ENCODE data around the gene WDR45. TPM values are rescaled to one million over a fixed set of nuclear protein-coding genes. Genes with fewer than 3 reads are reported as not detected.

Gene WDR45
- total RNA-seq, 1 donor from 2014 or later = 63.2 TPM

GRCh38 chrX:49106930-49107329, 27.2 kb upstream of the WDR45 start:
- DNase-seq = no peak
- Histone ChIP-seq H3K27me3 (no peaks in the 10 kb centered on the region), H3K9me3 (no peaks in the 10 kb centered on the region), H3K36me3 (no peaks in the 10 kb centered on the region), H3K4me1 (no peaks in the 10 kb centered on the region), H3K27ac (no peak overlapping the region), H3K4me3 (no peak overlapping the region)
- intact Hi-C loops (cut with DNase I) = no loop called here
- TF ChIP-seq, protein P1, sequence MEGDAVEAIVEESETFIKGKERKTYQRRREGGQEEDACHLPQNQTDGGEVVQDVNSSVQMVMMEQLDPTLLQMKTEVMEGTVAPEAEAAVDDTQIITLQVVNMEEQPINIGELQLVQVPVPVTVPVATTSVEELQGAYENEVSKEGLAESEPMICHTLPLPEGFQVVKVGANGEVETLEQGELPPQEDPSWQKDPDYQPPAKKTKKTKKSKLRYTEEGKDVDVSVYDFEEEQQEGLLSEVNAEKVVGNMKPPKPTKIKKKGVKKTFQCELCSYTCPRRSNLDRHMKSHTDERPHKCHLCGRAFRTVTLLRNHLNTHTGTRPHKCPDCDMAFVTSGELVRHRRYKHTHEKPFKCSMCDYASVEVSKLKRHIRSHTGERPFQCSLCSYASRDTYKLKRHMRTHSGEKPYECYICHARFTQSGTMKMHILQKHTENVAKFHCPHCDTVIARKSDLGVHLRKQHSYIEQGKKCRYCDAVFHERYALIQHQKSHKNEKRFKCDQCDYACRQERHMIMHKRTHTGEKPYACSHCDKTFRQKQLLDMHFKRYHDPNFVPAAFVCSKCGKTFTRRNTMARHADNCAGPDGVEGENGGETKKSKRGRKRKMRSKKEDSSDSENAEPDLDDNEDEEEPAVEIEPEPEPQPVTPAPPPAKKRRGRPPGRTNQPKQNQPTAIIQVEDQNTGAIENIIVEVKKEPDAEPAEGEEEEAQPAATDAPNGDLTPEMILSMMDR (IDR thresholded peaks at IDR 0.05) = peak; percentile 40
- peak; percentile 88 for ATAC-seq

DNA sequence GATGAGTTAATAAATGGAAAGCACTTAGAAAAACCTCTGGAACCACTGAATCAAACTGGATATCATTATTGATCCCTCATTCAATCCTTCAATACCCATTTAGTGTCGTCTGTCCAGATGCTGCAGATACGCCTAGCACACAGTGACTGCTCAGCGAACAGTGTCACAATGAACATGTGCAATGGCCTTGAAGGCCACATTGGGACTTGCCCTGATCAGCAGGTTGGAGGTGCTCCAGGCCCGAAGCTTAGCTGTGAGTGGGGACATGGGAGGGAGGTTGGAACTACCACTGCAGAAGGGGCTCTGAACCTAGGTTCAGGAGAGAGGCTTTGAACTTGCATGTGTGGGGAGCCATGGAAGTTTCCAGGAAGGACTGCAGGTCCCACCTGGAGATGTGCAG, 26.6 kb upstream of the WDR45 start:
- TF ChIP-seq, protein P1 (IDR thresholded peaks at IDR 0.05) = no peak
- DNase-seq (no peak), ATAC-seq (no peak)
- Histone ChIP-seq H3K9me3 (no peaks in the 10 kb centered on the region), H3K27ac (no peak overlapping the region), H3K4me3 (no peak overlapping the region), H3K36me3 (no peaks in the 10 kb centered on the region), H3K4me1 (no peaks in the 10 kb centered on the region), H3K27me3 (no peaks in the 10 kb centered on the region)
- intact Hi-C loops (cut with DNase I) = no loop called here

DNA sequence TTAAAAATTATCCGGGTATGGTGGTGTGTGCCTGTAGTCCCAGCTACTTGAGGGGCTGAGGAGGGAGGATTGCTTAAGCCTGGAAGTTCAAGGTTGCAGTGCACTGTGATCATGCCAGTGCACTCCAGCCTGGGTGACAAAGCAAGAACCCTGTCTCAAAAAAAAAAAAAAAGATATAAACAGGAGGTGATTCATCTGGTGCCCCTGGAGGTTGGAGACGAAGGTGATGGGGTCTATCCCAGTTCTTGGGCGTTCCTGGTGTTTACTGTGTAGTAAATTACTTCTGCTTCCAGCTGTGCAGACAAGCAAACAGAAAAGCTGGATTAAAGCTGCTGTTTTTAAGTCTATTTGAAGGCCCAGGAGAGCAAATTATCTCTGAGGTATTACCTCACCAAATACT, 23.9 kb upstream of the WDR45 start:
- Histone ChIP-seq H3K4me1 (no peaks in the 10 kb centered on the region), H3K27me3 (no peaks in the 10 kb centered on the region), H3K27ac (no peak overlapping the region), H3K4me3 (no peak overlapping the region), H3K9me3 (no peaks in the 10 kb centered on the region), H3K36me3 (no peaks in the 10 kb centered on the region)
- ATAC-seq (no peak), DNase-seq (no peak)
- TF ChIP-seq, protein P1 (IDR thresholded peaks at IDR 0.05) = no peak
- intact Hi-C loops (cut with DNase I) = no loop called here

DNA sequence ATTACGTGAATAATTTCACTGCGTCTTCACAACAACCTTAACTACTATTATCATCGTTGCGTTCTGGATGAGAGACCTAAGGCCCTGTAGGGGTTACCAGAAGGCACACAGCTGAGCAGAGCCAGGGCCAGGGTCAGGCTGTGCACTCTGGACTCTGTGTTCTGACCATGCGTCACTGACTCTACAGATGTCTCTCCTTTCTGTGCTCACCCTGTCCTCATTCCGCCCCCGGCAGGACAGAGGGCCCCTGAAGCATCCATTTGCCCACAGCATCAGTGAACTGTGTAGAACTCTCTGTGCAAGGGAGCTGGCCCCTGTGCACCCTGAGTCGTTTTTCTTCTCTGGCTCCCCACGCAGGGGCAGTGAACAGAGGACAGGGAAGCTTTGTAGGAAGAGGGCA, 22.5 kb upstream of the WDR45 start:
- DNase-seq (no peak), ATAC-seq (no peak)
- TF ChIP-seq, protein P1 (IDR thresholded peaks at IDR 0.05) = no peak
- Histone ChIP-seq H3K9me3 (no peaks in the 10 kb centered on the region), H3K27ac (no peak overlapping the region), H3K4me3 (no peak overlapping the region), H3K36me3 (no peaks in the 10 kb centered on the region), H3K4me1 (no peaks in the 10 kb centered on the region), H3K27me3 (no peaks in the 10 kb centered on the region)
- intact Hi-C loops (cut with DNase I) = no loop called here

DNA sequence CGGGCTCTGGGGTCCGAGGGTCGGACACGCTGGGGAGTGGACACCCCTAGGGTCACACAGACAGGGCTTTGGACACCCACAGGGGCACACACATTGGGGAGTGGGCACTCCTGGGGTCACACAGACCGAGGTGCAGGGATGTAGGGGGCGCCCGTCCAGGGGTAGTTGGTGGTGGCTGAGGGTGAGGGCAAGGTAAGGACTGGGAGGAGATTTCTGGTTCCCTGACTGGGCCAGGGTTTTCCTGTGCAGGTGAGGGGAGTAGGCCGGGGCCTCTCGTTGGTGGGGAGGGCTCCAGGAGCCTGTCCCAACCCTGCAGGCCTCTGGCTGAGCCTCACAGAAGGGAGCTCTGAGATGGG, 21.9 kb upstream of the WDR45 start:
- Histone ChIP-seq H3K4me1 (no peaks in the 10 kb centered on the region), H3K9me3 (no peaks in the 10 kb centered on the region), H3K4me3 (peak overlapping the region; percentile 64), H3K27ac (peak overlapping the region; percentile 51), H3K36me3 (no peaks in the 10 kb centered on the region), H3K27me3 (no peaks in the 10 kb centered on the region)
- intact Hi-C loops (cut with DNase I) = no loop called here
- TF ChIP-seq, protein P1 (IDR thresholded peaks at IDR 0.05) = no peak
- ATAC-seq (no peak), DNase-seq (no peak)

Data from upper lobe of right lung (tissue), 1 donor.